HCT116 (cell line): Measurements from ENCODE around the gene S100A3. TPM values are rescaled to one million over a fixed set of nuclear protein-coding genes. Genes with fewer than 3 reads are reported as not detected.
A peak's percentile ranks its signal among the peaks of the same experiment; 100 is the strongest.
"Not testable (repeated sequence)": the region's sequence is repeated elsewhere in the genome, so short reads cannot be mapped to it uniquely, and the experiment has no call there.

Source experiments
- ATAC-seq: fragments of 200-7000 bp; cut with Tn5 transposase; 2 replicates; pipeline ENCODE4 v1.9.1; 2020; ENCODE audit warnings: mild to moderate bottlenecking, moderate library complexity
- BruUV-seq: library from RNA; stranded (reverse); fragments of 400-500 nt; replicated peaks from 2 replicates; lab custom pipeline; 2021; lab: Mats Ljungman, UMichigan
- CTCF ChIA-PET: fragments of 300-600 bp; sonication (Branson Sonifier 250); formaldehyde crosslinking; loops from one replicate; lab custom pipeline; 2021; ENCODE audit warnings: antibody characterized with exemption; lab: Charles Lee
- POLR2A ChIA-PET: fragments of 300-600, 350-600 bp; sonication (Branson Sonifier 250); formaldehyde crosslinking; loops from one replicate; lab custom pipeline; 2021; ENCODE audit warnings: antibody characterized with exemption; lab: Charles Lee
- RAD21 ChIA-PET, 2 experiments: fragments of 300-600 bp; sonication (Branson Sonifier 250); formaldehyde crosslinking; loops; one replicate each; lab custom pipeline; 2023; ENCODE audit warnings: low total read pairs in 2 of 2; ENCODE audit not compliant: uncharacterized antibody in 2 of 2, unreplicated experiment in 2 of 2, low non-redundant PET in 1 of 2; lab: Charles Lee
- DNase-seq: peaks from one replicate; pipeline ENCODE4 v3.0.0-alpha.2; 2010; ENCODE audit warnings: low read depth, low spot score
- H2AFZ ChIP-seq: fragments of 200-600 bp; shearing (Covaris generic), sonication (generic); 2 replicates; pipeline ENCODE4 v1.6.1; 2017; ENCODE audit warnings: low read depth, mixed run types, mixed read lengths, antibody characterized with exemption, low read length; ENCODE audit not compliant: poor library complexity, severe bottlenecking
- H3K27ac ChIP-seq: 2 replicates; pipeline ENCODE4 v1.5.1; 2012; ENCODE audit warnings: low read depth, low read length
- H3K27me3 ChIP-seq: fragments of 200-600 bp; sonication (generic); 2 replicates; pipeline ENCODE4 v1.6.1; 2016; ENCODE audit warnings: mixed run types, low read length, mixed read lengths; ENCODE audit not compliant: insufficient read depth
- H3K36me3 ChIP-seq, 2 experiments: fragments of 200-500 bp in 1 of 2; fragments of 200-600 bp in 1 of 2; sonication (Bioruptor generic) in 1 of 2; sonication (generic) in 1 of 2; 2 replicates each; pipeline versions ENCODE4 v1.5.1 to v1.6.1; 2014 to 2016; ENCODE audit warnings: low read length in 2 of 2, inconsistent platforms in 1 of 2, mixed read lengths in 1 of 2, mixed run types in 1 of 2; ENCODE audit not compliant: insufficient read depth in 2 of 2, control insufficient read depth in 1 of 2
- H3K4me1 ChIP-seq, 2 experiments: fragments of 200-600 bp in 1 of 2; sonication (generic) in 1 of 2; 2 replicates each; pipeline versions ENCODE4 v1.5.1 to v1.6.1; 2012 to 2017; ENCODE audit warnings: low read length in 2 of 2, inconsistent platforms in 1 of 2, mild to moderate bottlenecking in 1 of 2, mixed read lengths in 1 of 2, mixed run types in 1 of 2, moderate library complexity in 1 of 2; ENCODE audit not compliant: insufficient read depth in 2 of 2, control insufficient read depth in 1 of 2
- H3K4me2 ChIP-seq: fragments of 200-600 bp; sonication (generic); 2 replicates; pipeline ENCODE4 v1.6.1; 2017; ENCODE audit warnings: mixed run types, low read length, mixed read lengths
- H3K4me3 ChIP-seq, 2 experiments: fragments of 200-600 bp in 1 of 2; sonication (generic) in 1 of 2; replicated peaks in 1 of 2; 2 replicates each; pipeline ENCODE4 v1.5.1; 2011 to 2016; ENCODE audit warnings: low read length in 2 of 2, control low read depth in 1 of 2, low read depth in 1 of 2, mild to moderate bottlenecking in 1 of 2, mixed read lengths in 1 of 2, mixed run types in 1 of 2
- H3K79me2 ChIP-seq: fragments of 200-600 bp; sonication (generic); 2 replicates; pipeline ENCODE4 v1.6.1; 2017; ENCODE audit warnings: mild to moderate bottlenecking, mixed run types, low read length, moderate library complexity, mixed read lengths; ENCODE audit not compliant: insufficient read depth
- H3K9ac ChIP-seq: fragments of 200-600 bp; sonication (generic); 2 replicates; pipeline ENCODE4 v1.6.1; 2016; ENCODE audit warnings: low read length, mixed read lengths
- H3K9me2 ChIP-seq: fragments of 200-600 bp; sonication (generic), shearing (Covaris generic); 2 replicates; pipeline ENCODE4 v1.6.1; 2017; ENCODE audit warnings: mixed run types, mild to moderate bottlenecking, moderate library complexity; ENCODE audit not compliant: insufficient read depth
- H3K9me3 ChIP-seq, 2 experiments: fragments of 200-500 bp in 1 of 2; fragments of 200-600 bp in 1 of 2; sonication (Bioruptor generic) in 1 of 2; sonication (generic) in 1 of 2; 2 replicates each; pipeline ENCODE4 v1.6.1; 2014 to 2017; ENCODE audit warnings: low read length in 2 of 2, mixed read lengths in 2 of 2, inconsistent platforms in 1 of 2, low read depth in 1 of 2, mild to moderate bottlenecking in 1 of 2, mixed run types in 1 of 2, moderate library complexity in 1 of 2; ENCODE audit not compliant: control insufficient read depth in 1 of 2, insufficient read depth in 1 of 2
- H4K20me1 ChIP-seq: fragments of 200-600 bp; sonication (generic), shearing (Covaris generic); 2 replicates; pipeline ENCODE4 v1.6.1; 2017; ENCODE audit warnings: mixed run types, mild to moderate bottlenecking, moderate library complexity; ENCODE audit not compliant: insufficient read depth
- CEBPB ChIP-seq: IDR thresholded peaks from 2 replicates; pipeline ENCODE4 v1.6.1; 2012; ENCODE audit warnings: low read depth
- FOSL1 ChIP-seq: IDR thresholded peaks from 2 replicates; pipeline ENCODE4 v1.6.1; 2012; ENCODE audit warnings: low read depth
- intact Hi-C: fragments of 100-400 bp; cut with micrococcal nuclease; formaldehyde crosslinking; loops from 2 replicates; pipeline ENCODE4 v1.10.0; 2022
- total RNA-seq: library from RNA; stranded (reverse); gene quantifications from one replicate; pipeline ENCODE4 v1.2.1, GENCODE V29; 2021; ENCODE audit not compliant: unreplicated experiment

Gene S100A3
- total RNA-seq, 1 experiment from 2014 or later: 4.2 TPM

DNA sequence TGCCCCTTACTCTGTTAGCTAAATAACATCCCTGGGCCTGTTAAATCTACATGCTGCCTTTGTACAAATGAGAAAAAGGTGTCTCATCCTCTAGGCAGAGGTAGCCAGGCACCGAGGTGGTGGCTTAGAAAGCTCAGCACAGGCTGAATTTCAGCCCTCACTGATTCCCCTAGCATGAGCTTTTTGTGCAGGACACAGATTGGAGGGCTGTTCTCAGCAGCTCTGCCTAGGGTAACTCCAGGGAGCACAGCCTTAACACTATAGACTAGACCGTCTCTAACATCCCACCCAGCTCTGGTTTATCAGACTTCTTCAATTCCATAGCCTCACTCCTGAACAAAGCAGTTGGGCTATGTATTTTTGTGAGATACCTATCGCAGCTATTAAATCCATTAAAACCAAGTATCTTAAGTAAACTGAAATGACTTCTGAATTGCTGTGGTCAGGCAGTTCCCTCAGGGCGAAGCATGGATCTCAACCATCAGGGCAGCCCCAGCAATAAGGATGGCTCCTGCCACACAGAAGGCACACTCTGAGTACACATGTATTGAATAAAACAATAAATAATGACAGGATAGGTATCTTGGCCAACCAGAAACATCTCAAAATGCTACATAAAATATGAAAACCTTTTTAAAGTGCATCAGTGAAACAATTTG, 28.1 kb downstream of the S100A3 start:
- H3K9ac ChIP-seq: peak overlapping the region; percentile 24; the same call in 1 of the 2 replicates
- ChIA-PET RAD21 (no interaction called here), POLR2A (interaction anchor here (0.6 to 4.8 kb wide), 7 partner anchors 13 to 113 kb away, joined by 3 to 51 read pairs (median 5); partner anchors contain the start of genes CHTOP and S100A6), CTCF (interaction anchor here (1.3 to 2.7 kb wide), 3 partner anchors 10 to 47 kb away, joined by 6 to 20 read pairs (median 8); no protein-coding TSS in a partner anchor)
- H4K20me1 ChIP-seq: no peaks in the 10 kb centered on the region
- peak overlapping the region; percentile 49; the same call in 1 of the 2 replicates for H3K4me2 ChIP-seq
- no peaks in the 10 kb centered on the region for H3K27me3 ChIP-seq
- H3K4me3 ChIP-seq: no peak overlapping the region
- TF ChIP-seq CEBPB: no peak
- TF ChIP-seq FOSL1: no peak
- peaks cover 29 to 35% of the 10 kb centered on the region in 2 experiments for H3K4me1 ChIP-seq
- no peaks in the 10 kb centered on the region for H3K79me2 ChIP-seq
- no TSS peak for BruUV-seq
- no peaks in the 10 kb centered on the region for H3K9me2 ChIP-seq
- no peaks in the 10 kb centered on the region for H3K9me3 ChIP-seq
- intact Hi-C loops: no loop called here
- H3K36me3 ChIP-seq: no peaks in the 10 kb centered on the region
- no peak for DNase-seq
- H2AFZ ChIP-seq: peak overlapping the region; percentile 54
- no peak for ATAC-seq
- H3K27ac ChIP-seq: 0 out of 2 replicates have a peak overlapping the region, but pooled peaks have one; percentile 30

DNA sequence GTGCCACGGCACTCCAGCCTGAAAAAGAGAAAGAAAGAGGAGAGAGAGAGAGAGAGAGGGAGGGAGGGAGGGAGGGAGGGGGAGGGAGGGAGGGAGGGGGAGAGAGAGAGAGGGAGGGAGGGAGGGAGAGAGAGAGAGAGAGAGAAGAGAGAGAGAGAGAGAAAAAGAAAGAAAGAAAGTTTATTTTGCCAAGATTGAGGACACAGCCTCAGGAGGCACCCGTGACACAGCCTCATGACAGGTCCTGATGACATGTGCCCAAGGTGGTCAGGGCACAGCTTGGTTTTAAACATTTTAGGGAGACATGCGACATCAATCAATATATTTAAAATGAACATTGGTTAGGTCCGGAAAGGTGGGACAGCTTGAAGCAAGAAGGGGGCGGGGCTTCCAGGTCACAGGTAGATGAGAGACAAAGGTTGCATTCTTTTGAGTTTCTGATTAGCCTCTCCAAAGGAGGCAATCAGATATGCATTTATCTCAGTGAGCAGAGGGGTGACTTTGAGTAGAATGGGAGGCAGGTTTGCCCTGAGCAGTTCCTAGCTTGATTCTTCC, 28.8 kb downstream of the S100A3 start:
- H3K27ac ChIP-seq, H3K27me3 ChIP-seq, H3K9me3 ChIP-seq, H3K36me3 ChIP-seq, DNase-seq, intact Hi-C loops, H3K9me2 ChIP-seq, BruUV-seq, H4K20me1 ChIP-seq, ATAC-seq, H3K4me3 ChIP-seq, H3K79me2 ChIP-seq, RAD21 ChIA-PET: not testable (repeated sequence)
- CTCF ChIA-PET: interaction anchor here (1.3 to 2.7 kb wide), 3 partner anchors 9 to 48 kb away, joined by 6 to 20 read pairs (median 8); no protein-coding TSS in a partner anchor
- Histone ChIP-seq H3K4me2 (peak overlapping the region; percentile 49), H3K9ac (0 out of 2 replicates have a peak overlapping the region, but pooled peaks have one; percentile 24), H3K4me1 (peaks cover 29 to 35% of the 10 kb centered on the region in 2 experiments), H2AFZ (peak overlapping the region; percentile 54)
- POLR2A ChIA-PET: interaction anchor here (0.9 to 4.8 kb wide), 6 partner anchors 13 to 114 kb away, joined by 3 to 51 read pairs (median 6); partner anchors contain the start of genes CHTOP and S100A6
